GM23338 (cell line): Measurements from ENCODE around the gene USP50. TPM values are rescaled to one million over a fixed set of nuclear protein-coding genes. Genes with fewer than 3 reads are reported as not detected.

Source experiments
- ATAC-seq: fragments of 200-7000 bp; cut with Tn5 transposase; 3 replicates; pipeline ENCODE4 v1.9.1; 2020
- DNase-seq: peaks from one replicate; pipeline ENCODE4 v3.0.0-alpha.2; 2015; ENCODE audit warnings: low spot score
- H2AFZ ChIP-seq: fragments of 200-600 bp; sonication (generic); 2 replicates; pipeline ENCODE4 v1.8.0; 2016; ENCODE audit warnings: antibody characterized with exemption, mild to moderate bottlenecking, moderate library complexity
- H3F3A ChIP-seq: fragments of 200-600 bp; sonication (generic); replicated peaks from 2 replicates; pipeline ENCODE4 v1.8.0; 2017; ENCODE audit warnings: antibody characterized with exemption, mixed run types, low read depth
- H3K27ac ChIP-seq: fragments of 200-600 bp; sonication (generic); 2 replicates; pipeline ENCODE4 v1.6.1; 2016; ENCODE audit warnings: low read depth
- H3K27me3 ChIP-seq: fragments of 200-600 bp; sonication (generic); 2 replicates; pipeline ENCODE4 v1.8.0; 2016; ENCODE audit warnings: mild to moderate bottlenecking, mixed run types, moderate library complexity; ENCODE audit not compliant: insufficient read depth
- H3K36me3 ChIP-seq: fragments of 200-600 bp; sonication (generic); 2 replicates; pipeline ENCODE4 v1.8.0; 2016; ENCODE audit warnings: mild to moderate bottlenecking; ENCODE audit not compliant: insufficient read depth
- H3K4me1 ChIP-seq: fragments of 200-600 bp; sonication (generic); 2 replicates; pipeline ENCODE4 v1.8.0; 2016; ENCODE audit warnings: mild to moderate bottlenecking, moderate library complexity; ENCODE audit not compliant: insufficient read depth
- H3K4me2 ChIP-seq: fragments of 200-600 bp; sonication (generic); 2 replicates; pipeline ENCODE4 v1.7.1; 2017; ENCODE audit warnings: mixed run types
- H3K4me3 ChIP-seq: fragments of 200-600 bp; sonication (generic); 2 replicates; pipeline ENCODE4 v1.6.1; 2016; ENCODE audit warnings: mixed run types
- H3K79me2 ChIP-seq: fragments of 200-600 bp; sonication (generic); replicated peaks from 2 replicates; pipeline ENCODE4 v1.8.0; 2017; ENCODE audit warnings: mild to moderate bottlenecking; ENCODE audit not compliant: insufficient read depth
- H3K9me2 ChIP-seq: fragments of 200-600 bp; sonication (generic); 2 replicates; pipeline ENCODE4 v1.8.0; 2017; ENCODE audit not compliant: insufficient read depth
- H4K20me1 ChIP-seq: fragments of 200-600 bp; sonication (generic); replicated peaks from 2 replicates; pipeline ENCODE4 v1.8.0; 2017; ENCODE audit warnings: mild to moderate bottlenecking; ENCODE audit not compliant: insufficient read depth
- H3K27ac Mint-ChIP-seq: 2 replicates; pipeline ENCODE4 v1.8.0; 2020; ENCODE audit warnings: inconsistent platforms, mild to moderate bottlenecking, moderate library complexity, mixed read lengths
- H3K27me3 Mint-ChIP-seq: 3 replicates; pipeline ENCODE4 v1.8.0; 2022; ENCODE audit warnings: low read depth, mild to moderate bottlenecking, moderate library complexity, mixed read lengths, inconsistent platforms; ENCODE audit not compliant: insufficient read depth, poor library complexity
- H3K36me3 Mint-ChIP-seq: 3 replicates; pipeline ENCODE4 v1.8.0; 2021; ENCODE audit warnings: low read depth, mild to moderate bottlenecking, inconsistent platforms, moderate library complexity, mixed read lengths
- H3K4me1 Mint-ChIP-seq: 3 replicates; pipeline ENCODE4 v1.8.0; 2020; ENCODE audit warnings: mild to moderate bottlenecking, inconsistent platforms, mixed read lengths
- H3K4me3 Mint-ChIP-seq: 3 replicates; pipeline ENCODE4 v1.8.0; 2021; ENCODE audit warnings: moderate library complexity, mild to moderate bottlenecking, inconsistent platforms, mixed read lengths
- H3K9me3 Mint-ChIP-seq: 3 replicates; pipeline ENCODE4 v1.8.0; 2020; ENCODE audit warnings: moderate library complexity, mild to moderate bottlenecking, inconsistent platforms, mixed read lengths
- EZH2 ChIP-seq: fragments of 200-600 bp; sonication (generic); IDR thresholded peaks from one replicate; pipeline ENCODE4 v1.8.0; 2017; ENCODE audit warnings: antibody characterized with exemption, mild to moderate bottlenecking, low read depth; ENCODE audit not compliant: unreplicated experiment
- EZH2phosphoT487 ChIP-seq: fragments of 200-600 bp; sonication (generic); IDR thresholded peaks from one replicate; pipeline ENCODE4 v1.8.1; 2018; ENCODE audit warnings: antibody characterized with exemption; ENCODE audit not compliant: unreplicated experiment
- JUNB ChIP-seq: IDR thresholded peaks from one replicate; pipeline ENCODE4 v1.6.1; 2016; ENCODE audit warnings: antibody characterized with exemption; ENCODE audit not compliant: unreplicated experiment
- ZNF114 ChIP-seq: fragments of 250-450 bp; sonication (Bioruptor Pico); IDR thresholded peaks from 2 replicates; pipeline ENCODE4 v1.5.0; 2020; ENCODE audit warnings: mild to moderate bottlenecking, moderate library complexity
- polyA plus RNA-seq: library from polyadenylated mRNA; unstranded; fragments of >200 nt; fragmentation: Nextera tagmentation; extraction: Ambion mirVana; gene quantifications from 2 replicates; pipeline ENCODE4 v1.2.1, GENCODE V29; 2016
- total RNA-seq: library from RNA; depleted of rRNA; stranded (reverse); fragments of >200 nt; shearing (Covaris generic); gene quantifications from 2 replicates; pipeline ENCODE4 v1.2.3, GENCODE V29; 2014
- TF ChIP-seq, protein P1 (sequence below), 2 experiments: fragments of 200-600 bp in 1 of 2; sonication (generic) in 1 of 2; conservative IDR thresholded peaks; 2 replicates each; pipeline versions ENCODE4 v1.5.1 to v1.6.1; 2016 to 2017; ENCODE audit warnings: antibody characterized with exemption in 2 of 2, low read depth in 2 of 2, mild to moderate bottlenecking in 2 of 2, moderate library complexity in 1 of 2
- TF ChIP-seq, protein P2 (sequence below): fragments of 250-450 bp; sonication (Bioruptor Pico); IDR thresholded peaks from 2 replicates; pipeline ENCODE4 v1.5.0; 2020; ENCODE audit warnings: mild to moderate bottlenecking, moderate library complexity
- TF ChIP-seq, protein P3 (sequence below): IDR thresholded peaks from one replicate; pipeline ENCODE4 v1.6.1; 2018; ENCODE audit warnings: antibody characterized with exemption; ENCODE audit not compliant: unreplicated experiment

The USP50 gene
- total and polyA plus RNA-seq, 2 experiments from 2014 or later = 6.3 TPM; not detected in 1

DNA sequence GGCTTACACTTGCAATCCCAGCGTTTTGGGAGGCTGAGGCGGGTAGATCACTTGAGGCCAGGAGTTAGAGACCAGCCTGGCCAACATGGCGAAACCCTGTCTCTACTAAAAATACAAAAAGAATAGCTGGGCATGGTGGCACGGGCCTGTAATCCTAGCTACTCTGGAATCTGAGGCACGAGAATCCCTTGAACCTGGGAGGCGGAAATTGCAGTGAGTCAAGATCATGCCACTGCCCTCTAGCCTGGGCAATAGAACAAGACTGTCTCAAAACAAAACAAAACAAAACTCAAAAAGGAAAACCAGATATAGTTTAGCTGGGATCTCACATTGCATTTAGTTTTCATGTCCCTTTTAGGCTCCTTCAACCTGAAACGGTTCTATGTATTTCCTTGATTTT, 2.9 kb upstream of the USP50 start:
- Histone ChIP-seq H3K4me3 (no peak overlapping the region), H3K27me3 (no peaks in the 10 kb centered on the region), H3K36me3 (no peaks in the 10 kb centered on the region), H2AFZ (no peak overlapping the region), H3K9me2 (no peaks in the 10 kb centered on the region), H3K4me2 (no peak overlapping the region), H3F3A (no peaks in the 10 kb centered on the region), H3K27ac (no peak overlapping the region), H3K79me2 (no peaks in the 10 kb centered on the region), H4K20me1 (no peaks in the 10 kb centered on the region), H3K4me1 (no peaks in the 10 kb centered on the region)
- H3K4me1 Mint-ChIP-seq = peaks cover 7% of the 10 kb centered on the region; the same call in 2 of the 3 replicates
- H3K27me3 Mint-ChIP-seq = no peaks in the 10 kb centered on the region
- H3K9me3 Mint-ChIP-seq = no peaks in the 10 kb centered on the region; the same call in 2 of the 3 replicates
- no peaks in the 10 kb centered on the region for H3K36me3 Mint-ChIP-seq
- ATAC-seq (no peak), DNase-seq (no peak)
- H3K4me3 Mint-ChIP-seq = no peak overlapping the region
- TF ChIP-seq, protein P1, sequence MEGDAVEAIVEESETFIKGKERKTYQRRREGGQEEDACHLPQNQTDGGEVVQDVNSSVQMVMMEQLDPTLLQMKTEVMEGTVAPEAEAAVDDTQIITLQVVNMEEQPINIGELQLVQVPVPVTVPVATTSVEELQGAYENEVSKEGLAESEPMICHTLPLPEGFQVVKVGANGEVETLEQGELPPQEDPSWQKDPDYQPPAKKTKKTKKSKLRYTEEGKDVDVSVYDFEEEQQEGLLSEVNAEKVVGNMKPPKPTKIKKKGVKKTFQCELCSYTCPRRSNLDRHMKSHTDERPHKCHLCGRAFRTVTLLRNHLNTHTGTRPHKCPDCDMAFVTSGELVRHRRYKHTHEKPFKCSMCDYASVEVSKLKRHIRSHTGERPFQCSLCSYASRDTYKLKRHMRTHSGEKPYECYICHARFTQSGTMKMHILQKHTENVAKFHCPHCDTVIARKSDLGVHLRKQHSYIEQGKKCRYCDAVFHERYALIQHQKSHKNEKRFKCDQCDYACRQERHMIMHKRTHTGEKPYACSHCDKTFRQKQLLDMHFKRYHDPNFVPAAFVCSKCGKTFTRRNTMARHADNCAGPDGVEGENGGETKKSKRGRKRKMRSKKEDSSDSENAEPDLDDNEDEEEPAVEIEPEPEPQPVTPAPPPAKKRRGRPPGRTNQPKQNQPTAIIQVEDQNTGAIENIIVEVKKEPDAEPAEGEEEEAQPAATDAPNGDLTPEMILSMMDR (conservative IDR thresholded peaks at IDR 0.05; ENCODE audit: low read depth in 2 of 2) = no peak
- no peak for TF ChIP-seq JUNB
- TF ChIP-seq EZH2 = no peak
- TF ChIP-seq ZNF114 (CRISPR knock-in tag) = no peak
- TF ChIP-seq, protein P2, sequence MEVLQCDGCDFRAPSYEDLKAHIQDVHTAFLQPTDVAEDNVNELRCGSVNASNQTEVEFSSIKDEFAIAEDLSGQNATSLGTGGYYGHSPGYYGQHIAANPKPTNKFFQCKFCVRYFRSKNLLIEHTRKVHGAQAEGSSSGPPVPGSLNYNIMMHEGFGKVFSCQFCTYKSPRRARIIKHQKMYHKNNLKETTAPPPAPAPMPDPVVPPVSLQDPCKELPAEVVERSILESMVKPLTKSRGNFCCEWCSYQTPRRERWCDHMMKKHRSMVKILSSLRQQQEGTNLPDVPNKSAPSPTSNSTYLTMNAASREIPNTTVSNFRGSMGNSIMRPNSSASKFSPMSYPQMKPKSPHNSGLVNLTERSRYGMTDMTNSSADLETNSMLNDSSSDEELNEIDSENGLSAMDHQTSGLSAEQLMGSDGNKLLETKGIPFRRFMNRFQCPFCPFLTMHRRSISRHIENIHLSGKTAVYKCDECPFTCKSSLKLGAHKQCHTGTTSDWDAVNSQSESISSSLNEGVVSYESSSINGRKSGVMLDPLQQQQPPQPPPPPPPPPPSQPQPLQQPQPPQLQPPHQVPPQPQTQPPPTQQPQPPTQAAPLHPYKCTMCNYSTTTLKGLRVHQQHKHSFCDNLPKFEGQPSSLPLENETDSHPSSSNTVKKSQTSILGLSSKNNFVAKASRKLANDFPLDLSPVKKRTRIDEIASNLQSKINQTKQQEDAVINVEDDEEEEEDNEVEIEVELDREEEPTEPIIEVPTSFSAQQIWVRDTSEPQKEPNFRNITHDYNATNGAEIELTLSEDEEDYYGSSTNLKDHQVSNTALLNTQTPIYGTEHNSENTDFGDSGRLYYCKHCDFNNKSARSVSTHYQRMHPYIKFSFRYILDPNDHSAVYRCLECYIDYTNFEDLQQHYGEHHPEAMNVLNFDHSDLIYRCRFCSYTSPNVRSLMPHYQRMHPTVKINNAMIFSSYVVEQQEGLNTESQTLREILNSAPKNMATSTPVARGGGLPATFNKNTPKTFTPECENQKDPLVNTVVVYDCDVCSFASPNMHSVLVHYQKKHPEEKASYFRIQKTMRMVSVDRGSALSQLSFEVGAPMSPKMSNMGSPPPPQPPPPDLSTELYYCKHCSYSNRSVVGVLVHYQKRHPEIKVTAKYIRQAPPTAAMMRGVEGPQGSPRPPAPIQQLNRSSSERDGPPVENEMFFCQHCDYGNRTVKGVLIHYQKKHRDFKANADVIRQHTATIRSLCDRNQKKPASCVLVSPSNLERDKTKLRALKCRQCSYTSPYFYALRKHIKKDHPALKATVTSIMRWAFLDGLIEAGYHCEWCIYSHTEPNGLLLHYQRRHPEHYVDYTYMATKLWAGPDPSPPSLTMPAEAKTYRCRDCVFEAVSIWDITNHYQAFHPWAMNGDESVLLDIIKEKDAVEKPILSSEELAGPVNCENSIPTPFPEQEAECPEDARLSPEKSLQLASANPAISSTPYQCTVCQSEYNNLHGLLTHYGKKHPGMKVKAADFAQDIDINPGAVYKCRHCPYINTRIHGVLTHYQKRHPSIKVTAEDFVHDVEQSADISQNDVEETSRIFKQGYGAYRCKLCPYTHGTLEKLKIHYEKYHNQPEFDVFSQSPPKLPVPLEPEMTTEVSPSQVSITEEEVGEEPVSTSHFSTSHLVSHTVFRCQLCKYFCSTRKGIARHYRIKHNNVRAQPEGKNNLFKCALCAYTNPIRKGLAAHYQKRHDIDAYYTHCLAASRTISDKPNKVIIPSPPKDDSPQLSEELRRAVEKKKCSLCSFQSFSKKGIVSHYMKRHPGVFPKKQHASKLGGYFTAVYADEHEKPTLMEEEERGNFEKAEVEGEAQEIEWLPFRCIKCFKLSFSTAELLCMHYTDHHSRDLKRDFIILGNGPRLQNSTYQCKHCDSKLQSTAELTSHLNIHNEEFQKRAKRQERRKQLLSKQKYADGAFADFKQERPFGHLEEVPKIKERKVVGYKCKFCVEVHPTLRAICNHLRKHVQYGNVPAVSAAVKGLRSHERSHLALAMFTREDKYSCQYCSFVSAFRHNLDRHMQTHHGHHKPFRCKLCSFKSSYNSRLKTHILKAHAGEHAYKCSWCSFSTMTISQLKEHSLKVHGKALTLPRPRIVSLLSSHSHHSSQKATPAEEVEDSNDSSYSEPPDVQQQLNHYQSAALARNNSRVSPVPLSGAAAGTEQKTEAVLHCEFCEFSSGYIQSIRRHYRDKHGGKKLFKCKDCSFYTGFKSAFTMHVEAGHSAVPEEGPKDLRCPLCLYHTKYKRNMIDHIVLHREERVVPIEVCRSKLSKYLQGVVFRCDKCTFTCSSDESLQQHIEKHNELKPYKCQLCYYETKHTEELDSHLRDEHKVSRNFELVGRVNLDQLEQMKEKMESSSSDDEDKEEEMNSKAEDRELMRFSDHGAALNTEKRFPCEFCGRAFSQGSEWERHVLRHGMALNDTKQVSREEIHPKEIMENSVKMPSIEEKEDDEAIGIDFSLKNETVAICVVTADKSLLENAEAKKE (CRISPR knock-in tag) = no peak
- TF ChIP-seq, protein P3, sequence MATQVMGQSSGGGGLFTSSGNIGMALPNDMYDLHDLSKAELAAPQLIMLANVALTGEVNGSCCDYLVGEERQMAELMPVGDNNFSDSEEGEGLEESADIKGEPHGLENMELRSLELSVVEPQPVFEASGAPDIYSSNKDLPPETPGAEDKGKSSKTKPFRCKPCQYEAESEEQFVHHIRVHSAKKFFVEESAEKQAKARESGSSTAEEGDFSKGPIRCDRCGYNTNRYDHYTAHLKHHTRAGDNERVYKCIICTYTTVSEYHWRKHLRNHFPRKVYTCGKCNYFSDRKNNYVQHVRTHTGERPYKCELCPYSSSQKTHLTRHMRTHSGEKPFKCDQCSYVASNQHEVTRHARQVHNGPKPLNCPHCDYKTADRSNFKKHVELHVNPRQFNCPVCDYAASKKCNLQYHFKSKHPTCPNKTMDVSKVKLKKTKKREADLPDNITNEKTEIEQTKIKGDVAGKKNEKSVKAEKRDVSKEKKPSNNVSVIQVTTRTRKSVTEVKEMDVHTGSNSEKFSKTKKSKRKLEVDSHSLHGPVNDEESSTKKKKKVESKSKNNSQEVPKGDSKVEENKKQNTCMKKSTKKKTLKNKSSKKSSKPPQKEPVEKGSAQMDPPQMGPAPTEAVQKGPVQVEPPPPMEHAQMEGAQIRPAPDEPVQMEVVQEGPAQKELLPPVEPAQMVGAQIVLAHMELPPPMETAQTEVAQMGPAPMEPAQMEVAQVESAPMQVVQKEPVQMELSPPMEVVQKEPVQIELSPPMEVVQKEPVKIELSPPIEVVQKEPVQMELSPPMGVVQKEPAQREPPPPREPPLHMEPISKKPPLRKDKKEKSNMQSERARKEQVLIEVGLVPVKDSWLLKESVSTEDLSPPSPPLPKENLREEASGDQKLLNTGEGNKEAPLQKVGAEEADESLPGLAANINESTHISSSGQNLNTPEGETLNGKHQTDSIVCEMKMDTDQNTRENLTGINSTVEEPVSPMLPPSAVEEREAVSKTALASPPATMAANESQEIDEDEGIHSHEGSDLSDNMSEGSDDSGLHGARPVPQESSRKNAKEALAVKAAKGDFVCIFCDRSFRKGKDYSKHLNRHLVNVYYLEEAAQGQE = no peak
- TF ChIP-seq EZH2phosphoT487 = no peak
- no peak overlapping the region for H3K27ac Mint-ChIP-seq
